Breast epithelium (tissue), 4 donors: ENCODE results near the gene GPC5. TPM values are rescaled to one million over a fixed set of nuclear protein-coding genes. Genes with fewer than 3 reads are reported as not detected.

ENCODE experiments used
- DNase-seq, 2 donors: peaks; one replicate each; pipeline ENCODE4 v3.0.0-alpha.2; 2019; ENCODE audit warnings: low spot score in 2 of 2
- H3K27ac ChIP-seq, 2 donors: fragments of 200-600 bp; sonication (generic) in 1 of 2; one replicate each; pipeline ENCODE4 v1.5.1; 2016 to 2019; ENCODE audit warnings: mild to moderate bottlenecking in 1 of 2
- H3K27me3 ChIP-seq, 2 donors: fragments of 200-600 bp; sonication (generic) in 1 of 2; one replicate each; pipeline versions ENCODE4 v1.5.1 to v1.6.0; 2017 to 2019; ENCODE audit warnings: control low read depth in 1 of 2, mild to moderate bottlenecking in 1 of 2
- H3K36me3 ChIP-seq: fragments of 200-600 bp; one replicate; pipeline ENCODE4 v1.5.1; 2019
- H3K4me1 ChIP-seq, 2 donors: fragments of 200-600 bp; sonication (generic); one replicate each; pipeline ENCODE4 v1.5.1; 2016 to 2019; ENCODE audit warnings: control low read depth in 1 of 2
- H3K4me3 ChIP-seq, 3 donors: fragments of 200-600 bp; sonication (generic); 1 replicate in 2 of 3; 2 replicates in 1 of 3; pipeline ENCODE4 v1.5.1; 2016 to 2019; ENCODE audit warnings: mild to moderate bottlenecking in 3 of 3, moderate library complexity in 2 of 3
- H3K9me3 ChIP-seq, 2 donors: fragments of 200-600 bp; sonication (generic) in 1 of 2; one replicate each; pipeline ENCODE4 v1.5.1; 2016 to 2019; ENCODE audit warnings: control low read depth in 1 of 2
- POLR2A ChIP-seq: fragments of 450-650 bp; IDR thresholded peaks from one replicate; pipeline ENCODE4 v1.6.1; 2016; ENCODE audit warnings: antibody characterized with exemption, mild to moderate bottlenecking, moderate library complexity
- POLR2AphosphoS5 ChIP-seq, 3 donors: sonication (generic); formaldehyde crosslinking; IDR thresholded peaks; one replicate each; pipeline ENCODE4 v1.6.1; 2017; ENCODE audit warnings: antibody characterized with exemption in 3 of 3
- intact Hi-C: fragments of 100-400 bp; cut with DNase I; formaldehyde crosslinking; loops from one replicate; pipeline ENCODE4 v1.15.1; 2023; ENCODE audit warnings: low total_unique reads
- total RNA-seq, 3 donors: library from RNA; depleted of rRNA; stranded (reverse); fragments of >200 nt; gene quantifications; one replicate each; pipeline ENCODE4 v1.1.0, GENCODE V29; 2016
- TF ChIP-seq, protein P1 (sequence below), 3 donors: fragments of 450-650 bp; IDR thresholded peaks; one replicate each; pipeline ENCODE4 v1.5.1; 2016 to 2017; ENCODE audit warnings: antibody characterized with exemption in 3 of 3, mild to moderate bottlenecking in 3 of 3, moderate library complexity in 3 of 3

GPC5 gene
- total RNA-seq, 3 donors from 2014 or later = 0.88 to 0.98 TPM; not detected in 1

DNA sequence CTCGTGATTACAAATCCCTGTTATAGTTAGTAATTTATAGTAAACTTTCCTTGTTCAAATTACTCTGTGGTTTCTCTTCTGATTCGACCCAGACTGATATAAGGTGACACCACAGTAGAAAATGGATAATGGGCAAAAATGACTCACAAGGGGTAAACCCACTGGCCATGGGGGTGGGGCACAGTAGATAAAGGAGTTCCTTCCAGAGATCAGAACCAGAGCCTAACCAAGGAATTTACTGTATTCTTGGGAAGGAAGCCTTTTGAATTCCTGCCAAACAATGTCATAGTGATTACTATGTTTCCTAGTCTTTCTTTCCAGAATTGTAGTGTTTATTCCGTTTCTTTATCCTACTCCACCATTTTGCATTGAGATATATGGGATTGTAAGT, 29.0 kb upstream of the GPC5 start:
- H3K4me3 ChIP-seq = no peak overlapping the region
- H3K9me3 ChIP-seq = no peaks in the 10 kb centered on the region
- no peak for TF ChIP-seq POLR2A
- TF ChIP-seq, protein P1, sequence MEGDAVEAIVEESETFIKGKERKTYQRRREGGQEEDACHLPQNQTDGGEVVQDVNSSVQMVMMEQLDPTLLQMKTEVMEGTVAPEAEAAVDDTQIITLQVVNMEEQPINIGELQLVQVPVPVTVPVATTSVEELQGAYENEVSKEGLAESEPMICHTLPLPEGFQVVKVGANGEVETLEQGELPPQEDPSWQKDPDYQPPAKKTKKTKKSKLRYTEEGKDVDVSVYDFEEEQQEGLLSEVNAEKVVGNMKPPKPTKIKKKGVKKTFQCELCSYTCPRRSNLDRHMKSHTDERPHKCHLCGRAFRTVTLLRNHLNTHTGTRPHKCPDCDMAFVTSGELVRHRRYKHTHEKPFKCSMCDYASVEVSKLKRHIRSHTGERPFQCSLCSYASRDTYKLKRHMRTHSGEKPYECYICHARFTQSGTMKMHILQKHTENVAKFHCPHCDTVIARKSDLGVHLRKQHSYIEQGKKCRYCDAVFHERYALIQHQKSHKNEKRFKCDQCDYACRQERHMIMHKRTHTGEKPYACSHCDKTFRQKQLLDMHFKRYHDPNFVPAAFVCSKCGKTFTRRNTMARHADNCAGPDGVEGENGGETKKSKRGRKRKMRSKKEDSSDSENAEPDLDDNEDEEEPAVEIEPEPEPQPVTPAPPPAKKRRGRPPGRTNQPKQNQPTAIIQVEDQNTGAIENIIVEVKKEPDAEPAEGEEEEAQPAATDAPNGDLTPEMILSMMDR (IDR thresholded peaks at IDR 0.05) = no peak
- TF ChIP-seq POLR2AphosphoS5 (IDR thresholded peaks at IDR 0.05) = no peak
- intact Hi-C loops = no loop called here
- H3K4me1 ChIP-seq = no peaks in the 10 kb centered on the region
- H3K27ac ChIP-seq = no peak overlapping the region
- H3K36me3 ChIP-seq = no peaks in the 10 kb centered on the region
- H3K27me3 ChIP-seq = no peaks in the 10 kb centered on the region
- DNase-seq = no peak

- H3K9me3 ChIP-seq = no peaks in the 10 kb centered on the region
- H3K4me1 ChIP-seq = no peaks in the 10 kb centered on the region
- H3K36me3 ChIP-seq = no peaks in the 10 kb centered on the region
- intact Hi-C loops = no loop called here
- H3K27me3 ChIP-seq = no peaks in the 10 kb centered on the region
- no peak for DNase-seq
- H3K4me3 ChIP-seq = no peak overlapping the region
- TF ChIP-seq, protein P1 (IDR thresholded peaks at IDR 0.05) = no peak
- TF ChIP-seq POLR2A (no peak), POLR2AphosphoS5 (IDR thresholded peaks at IDR 0.05) (no peak)
- H3K27ac ChIP-seq = no peak overlapping the region
These were observed 27.9 kb upstream of the GPC5 start for GRCh38 chr13:91370501-91370900.

DNA sequence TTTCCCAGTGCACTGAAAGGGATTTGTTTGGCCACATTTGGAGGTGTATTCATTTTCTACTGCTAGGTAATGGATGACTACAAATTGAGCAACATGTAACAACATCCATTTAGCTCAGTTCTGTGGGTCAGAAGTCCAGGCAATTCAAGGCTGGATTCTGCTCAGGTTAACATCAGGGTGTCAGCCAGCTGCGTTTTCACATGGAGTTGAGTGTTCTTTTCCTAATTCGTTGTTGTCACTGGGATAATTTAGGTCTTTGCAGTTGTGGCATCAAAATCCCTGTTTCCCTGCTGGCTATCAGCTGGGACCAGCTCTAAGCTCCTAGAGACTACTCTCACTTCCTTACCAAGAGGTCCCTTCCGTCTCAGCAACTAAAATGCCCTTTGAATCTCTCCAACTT, 25.5 kb upstream of the GPC5 start:
- intact Hi-C loops = no loop called here
- TF ChIP-seq POLR2A = no peak
- TF ChIP-seq, protein P1 (IDR thresholded peaks at IDR 0.05) = no peak
- TF ChIP-seq POLR2AphosphoS5 (IDR thresholded peaks at IDR 0.05) = no peak

GRCh38 chr13:91375116-91375729, 23.2 kb upstream of the GPC5 start:
- H3K27ac ChIP-seq = no peak overlapping the region
- DNase-seq = no peak
- H3K36me3 ChIP-seq = no peaks in the 10 kb centered on the region
- no peaks in the 10 kb centered on the region for H3K9me3 ChIP-seq
- intact Hi-C loops = no loop called here
- no peaks in the 10 kb centered on the region for H3K27me3 ChIP-seq
- TF ChIP-seq POLR2A (no peak), POLR2AphosphoS5 (IDR thresholded peaks at IDR 0.05) (no peak)
- TF ChIP-seq, protein P1 (IDR thresholded peaks at IDR 0.05) = no peak
- no peaks in the 10 kb centered on the region for H3K4me1 ChIP-seq
- no peak overlapping the region for H3K4me3 ChIP-seq

More for the DNA sequence above, 25.5 kb upstream of the GPC5 start:
- no peaks in the 10 kb centered on the region for H3K36me3 ChIP-seq
- no peaks in the 10 kb centered on the region for H3K4me1 ChIP-seq
- no peak overlapping the region for H3K27ac ChIP-seq
- no peak overlapping the region for H3K4me3 ChIP-seq
- DNase-seq = no peak
- H3K9me3 ChIP-seq = no peaks in the 10 kb centered on the region
- H3K27me3 ChIP-seq = no peaks in the 10 kb centered on the region

GRCh38 chr13:91381371-91381770, 17.1 kb upstream of the GPC5 start:
- no peak for DNase-seq
- intact Hi-C loops = no loop called here
- Histone ChIP-seq H3K27me3 (no peaks in the 10 kb centered on the region), H3K27ac (no peak overlapping the region), H3K9me3 (no peaks in the 10 kb centered on the region), H3K36me3 (no peaks in the 10 kb centered on the region), H3K4me3 (no peak overlapping the region), H3K4me1 (no peaks in the 10 kb centered on the region)
- TF ChIP-seq, protein P1 (IDR thresholded peaks at IDR 0.05) = no peak
- TF ChIP-seq POLR2AphosphoS5 (IDR thresholded peaks at IDR 0.05) (no peak), POLR2A (no peak)
